H1 (cell line): ENCODE measurements around the gene FHIT.

Source experiments
- TAF1 ChIP-seq: IDR thresholded peaks from 2 replicates; pipeline ENCODE4 v1.6.1; 2011; ENCODE audit warnings: mild to moderate bottlenecking, low read depth, low read length
- TF ChIP-seq, protein P1 (sequence below), 3 experiments: IDR thresholded peaks; 1 replicate in 2 of 3; 2 replicates in 1 of 3; pipeline versions ENCODE4 v1.5.1 to v1.6.1; 2011; ENCODE audit warnings: low read length in 3 of 3, mild to moderate bottlenecking in 3 of 3, inconsistent platforms in 2 of 3, low read depth in 1 of 3, moderate library complexity in 1 of 3; ENCODE audit not compliant: insufficient read depth in 1 of 3; ENCODE audit errors: control extremely low read depth in 1 of 3

- no peak for TF ChIP-seq TAF1
- TF ChIP-seq, protein P1, sequence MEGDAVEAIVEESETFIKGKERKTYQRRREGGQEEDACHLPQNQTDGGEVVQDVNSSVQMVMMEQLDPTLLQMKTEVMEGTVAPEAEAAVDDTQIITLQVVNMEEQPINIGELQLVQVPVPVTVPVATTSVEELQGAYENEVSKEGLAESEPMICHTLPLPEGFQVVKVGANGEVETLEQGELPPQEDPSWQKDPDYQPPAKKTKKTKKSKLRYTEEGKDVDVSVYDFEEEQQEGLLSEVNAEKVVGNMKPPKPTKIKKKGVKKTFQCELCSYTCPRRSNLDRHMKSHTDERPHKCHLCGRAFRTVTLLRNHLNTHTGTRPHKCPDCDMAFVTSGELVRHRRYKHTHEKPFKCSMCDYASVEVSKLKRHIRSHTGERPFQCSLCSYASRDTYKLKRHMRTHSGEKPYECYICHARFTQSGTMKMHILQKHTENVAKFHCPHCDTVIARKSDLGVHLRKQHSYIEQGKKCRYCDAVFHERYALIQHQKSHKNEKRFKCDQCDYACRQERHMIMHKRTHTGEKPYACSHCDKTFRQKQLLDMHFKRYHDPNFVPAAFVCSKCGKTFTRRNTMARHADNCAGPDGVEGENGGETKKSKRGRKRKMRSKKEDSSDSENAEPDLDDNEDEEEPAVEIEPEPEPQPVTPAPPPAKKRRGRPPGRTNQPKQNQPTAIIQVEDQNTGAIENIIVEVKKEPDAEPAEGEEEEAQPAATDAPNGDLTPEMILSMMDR (IDR thresholded peaks at IDR 0.05; ENCODE audit: control extremely low read depth in 1 of 3, insufficient read depth in 1 of 3, low read depth in 1 of 3, low read length in 3 of 3), result no peak
Observed at GRCh38 chr3:59990915-59991314, 1260.3 kb downstream of the FHIT start.
